GM12801 (cell line): ENCODE data around the gene NRG2.

Experiments
- CTCF ChIP-seq: IDR thresholded peaks from one replicate; pipeline ENCODE4 v1.5.1; 2011; ENCODE audit warnings: control low read depth; ENCODE audit not compliant: insufficient read length; ENCODE audit errors: extremely low read depth

Gene NRG2

DNA sequence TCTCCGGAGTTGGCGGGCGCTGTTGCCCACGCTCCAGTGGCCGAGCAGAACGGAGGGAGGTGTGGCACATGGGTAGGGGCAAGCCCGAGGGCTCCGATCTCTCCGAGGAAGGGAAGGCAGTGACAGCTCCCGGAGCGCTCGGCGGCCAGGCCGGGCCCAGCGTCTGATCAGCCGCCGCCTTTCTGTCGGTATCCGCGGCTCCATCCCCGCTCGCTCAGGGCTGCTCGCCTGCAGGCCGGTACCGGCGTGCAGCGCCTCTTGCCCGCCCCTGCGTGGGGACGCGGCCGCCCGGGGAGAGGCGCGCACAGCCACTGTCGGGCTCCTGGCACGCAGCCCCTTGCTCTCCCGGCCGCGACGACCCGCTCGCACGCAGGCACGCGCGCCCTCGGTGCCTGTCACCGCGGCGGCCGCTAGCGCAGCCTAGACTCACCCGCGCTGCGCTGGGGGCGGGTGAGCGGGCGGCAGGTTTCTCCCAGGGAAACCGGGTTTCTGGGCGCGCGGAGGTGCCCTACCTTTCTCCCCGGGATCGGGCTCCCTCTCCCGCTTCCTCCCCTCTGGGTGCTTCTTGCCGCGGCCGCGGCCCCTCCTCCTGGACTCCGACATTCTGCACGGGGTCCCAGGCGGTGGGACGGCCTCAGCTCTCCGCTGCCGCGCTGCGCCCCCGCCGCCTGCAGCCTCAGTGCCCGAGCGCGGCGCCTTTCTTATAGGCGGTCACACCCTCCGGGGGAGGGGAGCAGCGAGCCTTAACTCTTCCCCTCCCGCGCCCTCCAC lies 139.1 kb downstream of the NRG2 start:
- TF ChIP-seq CTCF, result no peak

GRCh38 chr5:139903450-139903794 lies 139.7 kb downstream of the NRG2 start:
- no peak for TF ChIP-seq CTCF

- TF ChIP-seq CTCF, result no peak
Observed at GRCh38 chr5:139901986-139902385, 141.1 kb downstream of the NRG2 start.

DNA sequence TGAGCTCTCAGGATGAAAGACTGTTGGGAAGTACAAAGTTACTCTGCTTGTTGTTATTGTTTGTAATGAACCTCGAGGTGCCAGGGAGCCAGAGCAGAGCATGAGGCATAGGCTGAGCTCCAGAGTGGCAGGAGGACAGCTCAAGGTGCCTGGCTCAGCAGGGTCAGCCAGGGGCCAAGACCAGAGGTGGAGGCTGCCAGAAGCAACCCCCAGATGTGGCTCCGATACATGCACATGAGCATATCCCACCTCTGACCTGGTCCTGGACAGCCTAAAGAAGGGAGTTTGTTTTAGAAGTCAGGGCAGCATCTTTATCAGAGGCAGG lies 141.9 kb downstream of the NRG2 start:
- TF ChIP-seq CTCF, result no peak

- TF ChIP-seq CTCF, result no peak
Observed at GRCh38 chr5:139900546-139901250, 142.4 kb downstream of the NRG2 start.

- TF ChIP-seq CTCF, result no peak
Observed at GRCh38 chr5:139898981-139899380, 144.1 kb downstream of the NRG2 start.

DNA sequence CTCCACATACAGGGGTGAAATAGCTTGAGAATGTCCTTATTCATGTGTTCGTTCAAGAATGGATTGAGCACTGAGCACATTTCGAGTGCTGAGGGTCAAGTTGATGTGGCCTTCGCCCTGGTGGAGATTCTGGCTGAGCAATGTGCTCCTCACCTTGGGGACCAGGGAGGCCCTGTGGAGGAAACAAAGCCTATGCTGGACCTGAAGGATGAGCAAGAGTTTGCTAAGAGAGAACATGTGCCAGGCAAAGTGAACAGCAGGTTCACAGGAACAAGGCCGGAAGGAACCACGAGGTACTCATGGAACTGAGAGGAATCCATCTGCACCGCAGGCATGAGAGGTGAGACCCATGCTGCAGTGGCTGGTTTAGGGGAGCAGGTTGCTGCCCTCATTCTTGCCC lies 145.1 kb downstream of the NRG2 start:
- no peak for TF ChIP-seq CTCF
